A673 (cell line): ENCODE measurements around the gene SHCBP1.
A peak's percentile ranks its signal among the peaks of the same experiment; 100 is the strongest.

ENCODE experiments used
- EZH2 ChIP-seq: fragments of 200-600 bp; sonication (generic); IDR thresholded peaks from 2 replicates; pipeline ENCODE4 v1.6.1; 2017; ENCODE audit warnings: borderline replicate concordance, low read depth, mild to moderate bottlenecking, mixed read lengths, antibody characterized with exemption, low read length; ENCODE audit not compliant: poor library complexity, severe bottlenecking
- TF ChIP-seq, protein P1 (sequence below): fragments of 300-800, 200-600 bp; sonication (generic); conservative IDR thresholded peaks from 2 replicates; pipeline ENCODE4 v1.5.1; 2017; ENCODE audit warnings: low read depth, mild to moderate bottlenecking, antibody characterized with exemption, low read length, moderate library complexity, mixed read lengths

DNA sequence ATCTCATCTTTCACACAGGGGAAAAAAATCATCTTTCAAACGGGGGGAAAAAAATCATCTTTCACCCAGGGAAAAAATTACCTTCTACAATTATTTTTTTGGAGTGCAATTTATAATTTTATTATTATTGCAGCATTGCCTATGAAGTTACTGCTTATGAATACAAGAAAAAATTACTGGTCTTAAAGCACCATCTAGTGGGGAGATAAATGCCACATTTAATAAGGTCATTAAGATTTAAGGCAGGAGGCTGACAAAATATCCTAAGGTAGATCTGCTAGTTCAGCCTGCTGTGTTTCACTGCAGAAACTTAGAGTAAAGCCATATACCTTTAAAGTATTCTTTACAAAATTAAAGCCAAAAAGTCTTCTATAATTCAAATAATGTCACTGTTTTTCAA is 13.7 kb downstream of the SHCBP1 start:
- TF ChIP-seq, protein P1, sequence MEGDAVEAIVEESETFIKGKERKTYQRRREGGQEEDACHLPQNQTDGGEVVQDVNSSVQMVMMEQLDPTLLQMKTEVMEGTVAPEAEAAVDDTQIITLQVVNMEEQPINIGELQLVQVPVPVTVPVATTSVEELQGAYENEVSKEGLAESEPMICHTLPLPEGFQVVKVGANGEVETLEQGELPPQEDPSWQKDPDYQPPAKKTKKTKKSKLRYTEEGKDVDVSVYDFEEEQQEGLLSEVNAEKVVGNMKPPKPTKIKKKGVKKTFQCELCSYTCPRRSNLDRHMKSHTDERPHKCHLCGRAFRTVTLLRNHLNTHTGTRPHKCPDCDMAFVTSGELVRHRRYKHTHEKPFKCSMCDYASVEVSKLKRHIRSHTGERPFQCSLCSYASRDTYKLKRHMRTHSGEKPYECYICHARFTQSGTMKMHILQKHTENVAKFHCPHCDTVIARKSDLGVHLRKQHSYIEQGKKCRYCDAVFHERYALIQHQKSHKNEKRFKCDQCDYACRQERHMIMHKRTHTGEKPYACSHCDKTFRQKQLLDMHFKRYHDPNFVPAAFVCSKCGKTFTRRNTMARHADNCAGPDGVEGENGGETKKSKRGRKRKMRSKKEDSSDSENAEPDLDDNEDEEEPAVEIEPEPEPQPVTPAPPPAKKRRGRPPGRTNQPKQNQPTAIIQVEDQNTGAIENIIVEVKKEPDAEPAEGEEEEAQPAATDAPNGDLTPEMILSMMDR = peak; percentile 51
- TF ChIP-seq EZH2 = no peak
